ENCODE measurements around the gene ATP11A. TPM values are rescaled to one million over a fixed set of nuclear protein-coding genes. Genes with fewer than 3 reads are reported as not detected.

ATP11A gene
- total and polyA plus RNA-seq, 2 experiments from 2014 or later = 12.3 to 52.6 TPM

DNA sequence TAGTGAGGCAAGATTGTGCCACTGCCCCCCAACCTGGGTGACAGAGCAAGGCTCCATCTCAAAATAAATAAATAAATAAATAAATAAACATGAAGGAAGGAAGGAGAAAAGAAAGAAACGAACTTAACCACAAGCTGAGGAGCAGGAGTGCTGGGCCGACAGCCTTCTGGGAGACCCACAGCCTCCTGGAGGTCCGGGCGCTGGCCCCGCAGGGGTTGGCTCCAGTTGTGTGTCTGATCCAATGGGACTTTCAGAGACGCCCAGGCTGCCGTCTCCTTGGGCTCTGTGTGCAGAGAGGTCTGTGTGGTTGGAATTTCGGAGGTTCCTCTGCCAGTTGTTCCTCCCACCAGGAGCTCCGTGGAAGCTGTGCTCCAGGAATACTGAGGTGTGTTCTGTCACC lies 243.1 kb downstream of the ATP11A start:
- H3K79me2 ChIP-seq (replicated peaks; ENCODE audit: insufficient read depth) = no peaks in the 10 kb centered on the region
- no peaks in the 10 kb centered on the region for H3F3A ChIP-seq (replicated peaks; ENCODE audit: low read depth)
- no peaks in the 10 kb centered on the region for H3K9me2 ChIP-seq (ENCODE audit: insufficient read depth)
- peaks cover 14% of the 10 kb centered on the region for H3K27me3 Mint-ChIP-seq (ENCODE audit: insufficient read depth, low read depth, poor library complexity)
- H3K36me3 Mint-ChIP-seq (ENCODE audit: low read depth) = peaks cover 3% of the 10 kb centered on the region; the same call in 1 of the 3 replicates
- H4K20me1 ChIP-seq (replicated peaks; ENCODE audit: insufficient read depth) = peaks cover 8% of the 10 kb centered on the region; the same call in 1 of the 2 replicates
- no peak overlapping the region for H3K4me3 Mint-ChIP-seq
- no peak overlapping the region for H3K27ac ChIP-seq (ENCODE audit: low read depth)
- H3K4me1 Mint-ChIP-seq = peaks cover 21% of the 10 kb centered on the region
- H3K27ac Mint-ChIP-seq = no peak overlapping the region
- ATAC-seq = no peak
- TF ChIP-seq ZNF114 (CRISPR knock-in tag; IDR thresholded peaks at IDR 0.05) = no peak
- TF ChIP-seq, protein P1, sequence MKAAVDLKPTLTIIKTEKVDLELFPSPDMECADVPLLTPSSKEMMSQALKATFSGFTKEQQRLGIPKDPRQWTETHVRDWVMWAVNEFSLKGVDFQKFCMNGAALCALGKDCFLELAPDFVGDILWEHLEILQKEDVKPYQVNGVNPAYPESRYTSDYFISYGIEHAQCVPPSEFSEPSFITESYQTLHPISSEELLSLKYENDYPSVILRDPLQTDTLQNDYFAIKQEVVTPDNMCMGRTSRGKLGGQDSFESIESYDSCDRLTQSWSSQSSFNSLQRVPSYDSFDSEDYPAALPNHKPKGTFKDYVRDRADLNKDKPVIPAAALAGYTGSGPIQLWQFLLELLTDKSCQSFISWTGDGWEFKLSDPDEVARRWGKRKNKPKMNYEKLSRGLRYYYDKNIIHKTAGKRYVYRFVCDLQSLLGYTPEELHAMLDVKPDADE (IDR thresholded peaks at IDR 0.05) = no peak
- no peak for TF ChIP-seq NANOG (IDR thresholded peaks at IDR 0.05; ENCODE audit: borderline replicate concordance)
- TF ChIP-seq, protein P2, sequence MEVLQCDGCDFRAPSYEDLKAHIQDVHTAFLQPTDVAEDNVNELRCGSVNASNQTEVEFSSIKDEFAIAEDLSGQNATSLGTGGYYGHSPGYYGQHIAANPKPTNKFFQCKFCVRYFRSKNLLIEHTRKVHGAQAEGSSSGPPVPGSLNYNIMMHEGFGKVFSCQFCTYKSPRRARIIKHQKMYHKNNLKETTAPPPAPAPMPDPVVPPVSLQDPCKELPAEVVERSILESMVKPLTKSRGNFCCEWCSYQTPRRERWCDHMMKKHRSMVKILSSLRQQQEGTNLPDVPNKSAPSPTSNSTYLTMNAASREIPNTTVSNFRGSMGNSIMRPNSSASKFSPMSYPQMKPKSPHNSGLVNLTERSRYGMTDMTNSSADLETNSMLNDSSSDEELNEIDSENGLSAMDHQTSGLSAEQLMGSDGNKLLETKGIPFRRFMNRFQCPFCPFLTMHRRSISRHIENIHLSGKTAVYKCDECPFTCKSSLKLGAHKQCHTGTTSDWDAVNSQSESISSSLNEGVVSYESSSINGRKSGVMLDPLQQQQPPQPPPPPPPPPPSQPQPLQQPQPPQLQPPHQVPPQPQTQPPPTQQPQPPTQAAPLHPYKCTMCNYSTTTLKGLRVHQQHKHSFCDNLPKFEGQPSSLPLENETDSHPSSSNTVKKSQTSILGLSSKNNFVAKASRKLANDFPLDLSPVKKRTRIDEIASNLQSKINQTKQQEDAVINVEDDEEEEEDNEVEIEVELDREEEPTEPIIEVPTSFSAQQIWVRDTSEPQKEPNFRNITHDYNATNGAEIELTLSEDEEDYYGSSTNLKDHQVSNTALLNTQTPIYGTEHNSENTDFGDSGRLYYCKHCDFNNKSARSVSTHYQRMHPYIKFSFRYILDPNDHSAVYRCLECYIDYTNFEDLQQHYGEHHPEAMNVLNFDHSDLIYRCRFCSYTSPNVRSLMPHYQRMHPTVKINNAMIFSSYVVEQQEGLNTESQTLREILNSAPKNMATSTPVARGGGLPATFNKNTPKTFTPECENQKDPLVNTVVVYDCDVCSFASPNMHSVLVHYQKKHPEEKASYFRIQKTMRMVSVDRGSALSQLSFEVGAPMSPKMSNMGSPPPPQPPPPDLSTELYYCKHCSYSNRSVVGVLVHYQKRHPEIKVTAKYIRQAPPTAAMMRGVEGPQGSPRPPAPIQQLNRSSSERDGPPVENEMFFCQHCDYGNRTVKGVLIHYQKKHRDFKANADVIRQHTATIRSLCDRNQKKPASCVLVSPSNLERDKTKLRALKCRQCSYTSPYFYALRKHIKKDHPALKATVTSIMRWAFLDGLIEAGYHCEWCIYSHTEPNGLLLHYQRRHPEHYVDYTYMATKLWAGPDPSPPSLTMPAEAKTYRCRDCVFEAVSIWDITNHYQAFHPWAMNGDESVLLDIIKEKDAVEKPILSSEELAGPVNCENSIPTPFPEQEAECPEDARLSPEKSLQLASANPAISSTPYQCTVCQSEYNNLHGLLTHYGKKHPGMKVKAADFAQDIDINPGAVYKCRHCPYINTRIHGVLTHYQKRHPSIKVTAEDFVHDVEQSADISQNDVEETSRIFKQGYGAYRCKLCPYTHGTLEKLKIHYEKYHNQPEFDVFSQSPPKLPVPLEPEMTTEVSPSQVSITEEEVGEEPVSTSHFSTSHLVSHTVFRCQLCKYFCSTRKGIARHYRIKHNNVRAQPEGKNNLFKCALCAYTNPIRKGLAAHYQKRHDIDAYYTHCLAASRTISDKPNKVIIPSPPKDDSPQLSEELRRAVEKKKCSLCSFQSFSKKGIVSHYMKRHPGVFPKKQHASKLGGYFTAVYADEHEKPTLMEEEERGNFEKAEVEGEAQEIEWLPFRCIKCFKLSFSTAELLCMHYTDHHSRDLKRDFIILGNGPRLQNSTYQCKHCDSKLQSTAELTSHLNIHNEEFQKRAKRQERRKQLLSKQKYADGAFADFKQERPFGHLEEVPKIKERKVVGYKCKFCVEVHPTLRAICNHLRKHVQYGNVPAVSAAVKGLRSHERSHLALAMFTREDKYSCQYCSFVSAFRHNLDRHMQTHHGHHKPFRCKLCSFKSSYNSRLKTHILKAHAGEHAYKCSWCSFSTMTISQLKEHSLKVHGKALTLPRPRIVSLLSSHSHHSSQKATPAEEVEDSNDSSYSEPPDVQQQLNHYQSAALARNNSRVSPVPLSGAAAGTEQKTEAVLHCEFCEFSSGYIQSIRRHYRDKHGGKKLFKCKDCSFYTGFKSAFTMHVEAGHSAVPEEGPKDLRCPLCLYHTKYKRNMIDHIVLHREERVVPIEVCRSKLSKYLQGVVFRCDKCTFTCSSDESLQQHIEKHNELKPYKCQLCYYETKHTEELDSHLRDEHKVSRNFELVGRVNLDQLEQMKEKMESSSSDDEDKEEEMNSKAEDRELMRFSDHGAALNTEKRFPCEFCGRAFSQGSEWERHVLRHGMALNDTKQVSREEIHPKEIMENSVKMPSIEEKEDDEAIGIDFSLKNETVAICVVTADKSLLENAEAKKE (CRISPR knock-in tag; IDR thresholded peaks at IDR 0.05) = no peak
- no peak for TF ChIP-seq JUNB (IDR thresholded peaks at IDR 0.05; ENCODE audit: unreplicated experiment)
- TF ChIP-seq, protein P3, sequence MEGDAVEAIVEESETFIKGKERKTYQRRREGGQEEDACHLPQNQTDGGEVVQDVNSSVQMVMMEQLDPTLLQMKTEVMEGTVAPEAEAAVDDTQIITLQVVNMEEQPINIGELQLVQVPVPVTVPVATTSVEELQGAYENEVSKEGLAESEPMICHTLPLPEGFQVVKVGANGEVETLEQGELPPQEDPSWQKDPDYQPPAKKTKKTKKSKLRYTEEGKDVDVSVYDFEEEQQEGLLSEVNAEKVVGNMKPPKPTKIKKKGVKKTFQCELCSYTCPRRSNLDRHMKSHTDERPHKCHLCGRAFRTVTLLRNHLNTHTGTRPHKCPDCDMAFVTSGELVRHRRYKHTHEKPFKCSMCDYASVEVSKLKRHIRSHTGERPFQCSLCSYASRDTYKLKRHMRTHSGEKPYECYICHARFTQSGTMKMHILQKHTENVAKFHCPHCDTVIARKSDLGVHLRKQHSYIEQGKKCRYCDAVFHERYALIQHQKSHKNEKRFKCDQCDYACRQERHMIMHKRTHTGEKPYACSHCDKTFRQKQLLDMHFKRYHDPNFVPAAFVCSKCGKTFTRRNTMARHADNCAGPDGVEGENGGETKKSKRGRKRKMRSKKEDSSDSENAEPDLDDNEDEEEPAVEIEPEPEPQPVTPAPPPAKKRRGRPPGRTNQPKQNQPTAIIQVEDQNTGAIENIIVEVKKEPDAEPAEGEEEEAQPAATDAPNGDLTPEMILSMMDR (conservative IDR thresholded peaks at IDR 0.05; ENCODE audit: low read depth in 2 of 2) = no peak
- TF ChIP-seq, protein P4, sequence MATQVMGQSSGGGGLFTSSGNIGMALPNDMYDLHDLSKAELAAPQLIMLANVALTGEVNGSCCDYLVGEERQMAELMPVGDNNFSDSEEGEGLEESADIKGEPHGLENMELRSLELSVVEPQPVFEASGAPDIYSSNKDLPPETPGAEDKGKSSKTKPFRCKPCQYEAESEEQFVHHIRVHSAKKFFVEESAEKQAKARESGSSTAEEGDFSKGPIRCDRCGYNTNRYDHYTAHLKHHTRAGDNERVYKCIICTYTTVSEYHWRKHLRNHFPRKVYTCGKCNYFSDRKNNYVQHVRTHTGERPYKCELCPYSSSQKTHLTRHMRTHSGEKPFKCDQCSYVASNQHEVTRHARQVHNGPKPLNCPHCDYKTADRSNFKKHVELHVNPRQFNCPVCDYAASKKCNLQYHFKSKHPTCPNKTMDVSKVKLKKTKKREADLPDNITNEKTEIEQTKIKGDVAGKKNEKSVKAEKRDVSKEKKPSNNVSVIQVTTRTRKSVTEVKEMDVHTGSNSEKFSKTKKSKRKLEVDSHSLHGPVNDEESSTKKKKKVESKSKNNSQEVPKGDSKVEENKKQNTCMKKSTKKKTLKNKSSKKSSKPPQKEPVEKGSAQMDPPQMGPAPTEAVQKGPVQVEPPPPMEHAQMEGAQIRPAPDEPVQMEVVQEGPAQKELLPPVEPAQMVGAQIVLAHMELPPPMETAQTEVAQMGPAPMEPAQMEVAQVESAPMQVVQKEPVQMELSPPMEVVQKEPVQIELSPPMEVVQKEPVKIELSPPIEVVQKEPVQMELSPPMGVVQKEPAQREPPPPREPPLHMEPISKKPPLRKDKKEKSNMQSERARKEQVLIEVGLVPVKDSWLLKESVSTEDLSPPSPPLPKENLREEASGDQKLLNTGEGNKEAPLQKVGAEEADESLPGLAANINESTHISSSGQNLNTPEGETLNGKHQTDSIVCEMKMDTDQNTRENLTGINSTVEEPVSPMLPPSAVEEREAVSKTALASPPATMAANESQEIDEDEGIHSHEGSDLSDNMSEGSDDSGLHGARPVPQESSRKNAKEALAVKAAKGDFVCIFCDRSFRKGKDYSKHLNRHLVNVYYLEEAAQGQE (IDR thresholded peaks at IDR 0.05; ENCODE audit: unreplicated experiment) = no peak
- no peak for TF ChIP-seq CREB1 (CRISPR knock-in tag; IDR thresholded peaks at IDR 0.05; ENCODE audit: low read depth)
- TF ChIP-seq STAT1 (IDR thresholded peaks at IDR 0.05; ENCODE audit: unreplicated experiment) = no peak
- TF ChIP-seq EZH2phosphoT487 (IDR thresholded peaks at IDR 0.05; ENCODE audit: unreplicated experiment) = no peak
- no peak for TF ChIP-seq EZH2 (IDR thresholded peaks at IDR 0.05; ENCODE audit: low read depth, unreplicated experiment)
- TF ChIP-seq ZNF331 (CRISPR knock-in tag; IDR thresholded peaks at IDR 0.05; ENCODE audit: low read depth) = no peak
- no peak for TF ChIP-seq POLR2AphosphoS5 (IDR thresholded peaks at IDR 0.05; ENCODE audit: low read depth)
- no peak overlapping the region for H2AFZ ChIP-seq
- no peaks in the 10 kb centered on the region for H3K27me3 ChIP-seq (ENCODE audit: insufficient read depth)
- DNase-seq (ENCODE audit: low spot score) = no peak
- H3K9me3 Mint-ChIP-seq = no peaks in the 10 kb centered on the region; the same call in 1 of the 3 replicates
- no peaks in the 10 kb centered on the region for H3K4me1 ChIP-seq (ENCODE audit: insufficient read depth)
- H3K4me3 ChIP-seq = no peak overlapping the region
- H3K4me2 ChIP-seq = no peak overlapping the region
- H3K36me3 ChIP-seq (ENCODE audit: insufficient read depth) = no peaks in the 10 kb centered on the region

All from GM23338 (cell line).